Measurements from ENCODE around the gene FOXK2. TPM values are rescaled to one million over a fixed set of nuclear protein-coding genes. Genes with fewer than 3 reads are reported as not detected.

The FOXK2 gene
- total and polyA plus RNA-seq, 2 of the 8 experiments (the other 6 are each of a cell fraction or from before 2014, with no cell fraction given): 34.7 to 64.9 TPM

GRCh38 chr17:82616021-82616711, 96.6 kb downstream of the FOXK2 start:
- Histone ChIP-seq H3K27ac (ENCODE audit: low read depth, low read length) (no peak overlapping the region), H3K79me2 (ENCODE audit: control insufficient read depth in 1 of 2, insufficient read depth in 2 of 2, low read length in 2 of 2) (no peaks in the 10 kb centered on the region), H3K56ac (replicated peaks; ENCODE audit: insufficient read length, low read depth, low read length) (no peak overlapping the region), H2BK15ac (ENCODE audit: low read length) (no peak overlapping the region), H3K18ac (ENCODE audit: extremely low read depth, low read length) (no peak overlapping the region), H2BK20ac (ENCODE audit: low read length) (no peak overlapping the region), H4K5ac (ENCODE audit: insufficient read length, low read depth, low read length) (no peak overlapping the region), H3K23me2 (ENCODE audit: low read depth, low read length) (no peaks in the 10 kb centered on the region), H2AK5ac (ENCODE audit: low read depth, low read length) (no peak overlapping the region), H3K9ac (replicated peaks in 1 of 4; ENCODE audit: extremely low read depth in 1 of 4, low read depth in 3 of 4, low read length in 3 of 4) (no peak overlapping the region), H3K27me3 (replicated peaks in 1 of 4; ENCODE audit: control insufficient read depth in 3 of 4, extremely low read depth in 1 of 4, insufficient read depth in 3 of 4, low read length in 3 of 4) (no peaks in the 10 kb centered on the region), H3K4ac (replicated peaks; ENCODE audit: insufficient read length, low read depth, low read length) (no peak overlapping the region), H3K23ac (ENCODE audit: insufficient read length) (no peak overlapping the region), H2BK120ac (replicated peaks; ENCODE audit: low read depth, low read length) (no peak overlapping the region), H2AFZ (ENCODE audit: low read length) (no peak overlapping the region), H3K4me1 (replicated peaks in 1 of 4; ENCODE audit: control insufficient read depth in 3 of 4, insufficient read depth in 4 of 4, low read length in 3 of 4) (0 out of 7 replicates have a peak, but pooled peaks cover 0 to 1% (median 0%) of the 10 kb centered on the region in 4 experiments), H3K4me2 (ENCODE audit: insufficient read depth in 1 of 2, low read depth in 2 of 2, low read length in 2 of 2) (no peak overlapping the region), H3K9me3 (ENCODE audit: insufficient read depth in 2 of 2, low read depth in 1 of 2, low read length in 1 of 2) (no peaks in the 10 kb centered on the region), H4K91ac (replicated peaks; ENCODE audit: insufficient read length, low read length) (no peak overlapping the region), H3K79me1 (ENCODE audit: low read depth, low read length) (no peaks in the 10 kb centered on the region), H4K8ac (ENCODE audit: extremely low read depth, insufficient read depth, low read length) (no peak overlapping the region), H4K20me1 (replicated peaks in 1 of 2; ENCODE audit: control insufficient read depth in 1 of 2, insufficient read depth in 2 of 2, low read length in 2 of 2) (peaks cover 4 to 8% of the 10 kb centered on the region in 2 experiments), H2BK12ac (ENCODE audit: low read depth, low read length) (no peak overlapping the region), H2BK5ac (ENCODE audit: low read depth, low read length) (no peak overlapping the region), H3K14ac (ENCODE audit: insufficient read length) (no peak overlapping the region), H3K36me3 (ENCODE audit: control insufficient read depth in 2 of 4, insufficient read depth in 4 of 4, low read length in 3 of 4) (peaks cover 11 to 54% (median 33%) of the 10 kb centered on the region in 4 experiments), H3K4me3 (ENCODE audit: extremely low read depth in 1 of 4, insufficient read depth in 2 of 4, low read depth in 3 of 4, low read length in 4 of 4) (no peak overlapping the region)
- WGBS, 2 experiments (ENCODE audit: extremely low coverage in 1 of 2, insufficient coverage in 1 of 2, insufficient read length in 1 of 2, insufficient replicate concordance in 2 of 2, low coverage in 1 of 2, low lambda C conversion rate in 2 of 2, missing lambda C conversion rate in 1 of 2): 93% methylated on average over 21 of the region's 22 CpGs; no CpG with 5 or more reads in 1 of the 2 experiments
- ChIA-PET CTCF (ENCODE audit: partially characterized antibody) (interaction anchor here (0.6 to 3.8 kb wide), 10 partner anchors 9 to 437 kb away, joined by 3 to 18 read pairs (median 4); no protein-coding TSS in a partner anchor), POLR2A (ENCODE audit: partially characterized antibody) (interaction anchor here (1.0 to 1.3 kb wide), 2 partner anchors 13 to 23 kb away, joined by 3 read pairs; no protein-coding TSS in a partner anchor)
- DNase-seq (ENCODE audit: low read depth in 1 of 2, low spot score in 2 of 2) (no peak), FAIRE-seq (no peak)
- TF ChIP-seq SP4 (IDR thresholded peaks at IDR 0.05; ENCODE audit: low read length) (no peak), NRF1 (IDR thresholded peaks at IDR 0.05; ENCODE audit: low read depth, low read length) (no peak), SRF (IDR thresholded peaks at IDR 0.05; ENCODE audit: low read depth, low read length) (no peak), HDAC6 (IDR thresholded peaks at IDR 0.05; ENCODE audit: low read depth, low read length) (no peak), TCF12 (IDR thresholded peaks at IDR 0.05; ENCODE audit: low read depth, low read length) (no peak)
- TF ChIP-seq, protein P1, sequence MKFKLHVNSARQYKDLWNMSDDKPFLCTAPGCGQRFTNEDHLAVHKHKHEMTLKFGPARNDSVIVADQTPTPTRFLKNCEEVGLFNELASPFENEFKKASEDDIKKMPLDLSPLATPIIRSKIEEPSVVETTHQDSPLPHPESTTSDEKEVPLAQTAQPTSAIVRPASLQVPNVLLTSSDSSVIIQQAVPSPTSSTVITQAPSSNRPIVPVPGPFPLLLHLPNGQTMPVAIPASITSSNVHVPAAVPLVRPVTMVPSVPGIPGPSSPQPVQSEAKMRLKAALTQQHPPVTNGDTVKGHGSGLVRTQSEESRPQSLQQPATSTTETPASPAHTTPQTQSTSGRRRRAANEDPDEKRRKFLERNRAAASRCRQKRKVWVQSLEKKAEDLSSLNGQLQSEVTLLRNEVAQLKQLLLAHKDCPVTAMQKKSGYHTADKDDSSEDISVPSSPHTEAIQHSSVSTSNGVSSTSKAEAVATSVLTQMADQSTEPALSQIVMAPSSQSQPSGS (IDR thresholded peaks at IDR 0.05; ENCODE audit: low read length): no peak
- TF ChIP-seq, protein P2, sequence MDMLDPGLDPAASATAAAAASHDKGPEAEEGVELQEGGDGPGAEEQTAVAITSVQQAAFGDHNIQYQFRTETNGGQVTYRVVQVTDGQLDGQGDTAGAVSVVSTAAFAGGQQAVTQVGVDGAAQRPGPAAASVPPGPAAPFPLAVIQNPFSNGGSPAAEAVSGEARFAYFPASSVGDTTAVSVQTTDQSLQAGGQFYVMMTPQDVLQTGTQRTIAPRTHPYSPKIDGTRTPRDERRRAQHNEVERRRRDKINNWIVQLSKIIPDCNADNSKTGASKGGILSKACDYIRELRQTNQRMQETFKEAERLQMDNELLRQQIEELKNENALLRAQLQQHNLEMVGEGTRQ (IDR thresholded peaks at IDR 0.05; ENCODE audit: low read length): no peak
